Astrocyte of the spinal cord (primary cell): Measurements from ENCODE around the gene SLC35D1.
"Not testable (repeated sequence)": the region's sequence is repeated elsewhere in the genome, so short reads cannot be mapped to it uniquely, and the experiment has no call there.

Source experiments
- DNase-seq: peaks from one replicate; pipeline ENCODE4 v3.0.0; 2011; ENCODE audit warnings: low read depth, low spot score
- H3K4me3 ChIP-seq: 2 replicates; pipeline ENCODE4 v1.5.1; 2011; ENCODE audit warnings: low read depth, mild to moderate bottlenecking, low read length, moderate library complexity
- in situ Hi-C: cut with HindIII; loops from 2 replicates; pipeline ENCODE4 v1.10.0; 2017; ENCODE audit warnings: low sequenced_read_pairs
- TF ChIP-seq, protein P1 (sequence below): IDR thresholded peaks from 2 replicates; pipeline ENCODE4 v1.5.1; 2012; ENCODE audit warnings: low read depth, mild to moderate bottlenecking, low read length, inconsistent platforms

Gene SLC35D1

DNA sequence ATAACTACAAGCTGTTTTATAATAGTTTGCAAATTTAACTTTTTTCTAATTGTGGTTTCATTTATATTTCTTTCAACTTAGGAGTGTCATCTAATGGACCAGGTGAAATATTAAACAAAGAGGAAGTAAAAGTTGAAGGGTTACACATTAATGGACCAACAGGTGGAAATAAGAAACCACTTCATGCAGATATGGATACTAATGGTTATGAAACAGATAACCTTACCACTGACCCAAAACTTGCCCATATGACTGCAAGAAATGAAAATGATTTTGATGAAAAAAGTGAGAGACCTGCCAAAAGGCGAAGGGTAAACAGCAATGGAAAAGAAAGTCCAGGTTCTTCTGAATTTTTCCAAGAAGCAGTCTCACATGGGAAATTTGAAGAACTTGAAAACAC lies 69.5 kb downstream of the SLC35D1 start:
- in situ Hi-C loops: no loop called here
- TF ChIP-seq, protein P1, sequence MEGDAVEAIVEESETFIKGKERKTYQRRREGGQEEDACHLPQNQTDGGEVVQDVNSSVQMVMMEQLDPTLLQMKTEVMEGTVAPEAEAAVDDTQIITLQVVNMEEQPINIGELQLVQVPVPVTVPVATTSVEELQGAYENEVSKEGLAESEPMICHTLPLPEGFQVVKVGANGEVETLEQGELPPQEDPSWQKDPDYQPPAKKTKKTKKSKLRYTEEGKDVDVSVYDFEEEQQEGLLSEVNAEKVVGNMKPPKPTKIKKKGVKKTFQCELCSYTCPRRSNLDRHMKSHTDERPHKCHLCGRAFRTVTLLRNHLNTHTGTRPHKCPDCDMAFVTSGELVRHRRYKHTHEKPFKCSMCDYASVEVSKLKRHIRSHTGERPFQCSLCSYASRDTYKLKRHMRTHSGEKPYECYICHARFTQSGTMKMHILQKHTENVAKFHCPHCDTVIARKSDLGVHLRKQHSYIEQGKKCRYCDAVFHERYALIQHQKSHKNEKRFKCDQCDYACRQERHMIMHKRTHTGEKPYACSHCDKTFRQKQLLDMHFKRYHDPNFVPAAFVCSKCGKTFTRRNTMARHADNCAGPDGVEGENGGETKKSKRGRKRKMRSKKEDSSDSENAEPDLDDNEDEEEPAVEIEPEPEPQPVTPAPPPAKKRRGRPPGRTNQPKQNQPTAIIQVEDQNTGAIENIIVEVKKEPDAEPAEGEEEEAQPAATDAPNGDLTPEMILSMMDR: no peak
- H3K4me3 ChIP-seq: no peak overlapping the region
- no peak for DNase-seq

DNA sequence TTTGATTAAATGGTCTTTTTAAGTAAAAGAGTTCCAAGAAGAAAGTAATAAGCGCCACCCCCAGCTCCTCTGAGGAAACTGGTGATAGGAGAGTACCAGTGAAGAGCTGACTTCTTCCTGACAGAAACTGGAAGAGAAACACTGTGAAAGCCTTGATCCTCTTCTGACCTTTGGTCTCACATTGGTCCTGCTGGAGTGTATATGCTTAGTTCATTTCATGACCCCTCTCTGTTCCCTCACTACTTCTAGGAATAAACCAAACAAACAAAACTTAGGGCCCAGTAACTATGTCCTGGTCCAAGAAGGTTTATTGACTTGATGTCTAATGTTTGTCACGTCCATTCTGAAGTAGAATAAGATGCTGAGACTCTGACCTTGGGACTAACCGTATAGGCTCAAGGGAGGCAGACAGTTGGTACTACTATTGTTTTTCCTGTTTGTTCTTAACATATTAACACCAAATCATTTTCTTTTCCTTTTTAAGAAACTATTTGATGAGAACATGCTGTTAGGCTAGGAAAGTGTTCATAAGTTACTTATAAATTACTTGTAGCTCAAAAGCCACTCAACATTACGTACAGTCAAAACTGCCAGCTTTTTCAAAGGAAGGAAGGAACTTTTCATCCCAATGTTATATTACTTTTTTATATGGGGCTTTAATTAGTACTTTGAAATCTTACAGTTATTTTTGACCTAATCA lies 71.2 kb downstream of the SLC35D1 start:
- TF ChIP-seq, protein P1: no peak
- no peak for DNase-seq
- H3K4me3 ChIP-seq: no peak overlapping the region
- in situ Hi-C loops: no loop called here

DNA sequence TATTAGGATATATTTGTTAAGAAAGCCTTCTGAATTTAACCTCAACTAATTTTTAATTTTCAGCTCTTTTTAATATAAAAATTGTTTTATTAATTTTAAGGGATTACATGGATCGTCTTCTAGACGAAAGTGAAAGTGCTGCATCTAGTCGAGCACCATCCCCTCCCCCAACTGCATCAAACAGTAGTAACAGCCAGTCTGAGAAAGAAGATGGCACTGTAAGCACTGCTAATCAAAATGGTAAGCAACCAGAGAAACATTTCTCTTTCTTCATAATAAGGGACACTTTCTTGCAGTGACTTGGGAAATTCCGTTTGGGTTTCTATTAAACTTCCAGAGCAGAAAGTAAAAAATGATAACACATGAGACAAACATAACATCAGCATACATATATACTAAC lies 72.3 kb downstream of the SLC35D1 start:
- TF ChIP-seq, protein P1: no peak
- in situ Hi-C loops: no loop called here
- H3K4me3 ChIP-seq: no peak overlapping the region
- DNase-seq: no peak

DNA sequence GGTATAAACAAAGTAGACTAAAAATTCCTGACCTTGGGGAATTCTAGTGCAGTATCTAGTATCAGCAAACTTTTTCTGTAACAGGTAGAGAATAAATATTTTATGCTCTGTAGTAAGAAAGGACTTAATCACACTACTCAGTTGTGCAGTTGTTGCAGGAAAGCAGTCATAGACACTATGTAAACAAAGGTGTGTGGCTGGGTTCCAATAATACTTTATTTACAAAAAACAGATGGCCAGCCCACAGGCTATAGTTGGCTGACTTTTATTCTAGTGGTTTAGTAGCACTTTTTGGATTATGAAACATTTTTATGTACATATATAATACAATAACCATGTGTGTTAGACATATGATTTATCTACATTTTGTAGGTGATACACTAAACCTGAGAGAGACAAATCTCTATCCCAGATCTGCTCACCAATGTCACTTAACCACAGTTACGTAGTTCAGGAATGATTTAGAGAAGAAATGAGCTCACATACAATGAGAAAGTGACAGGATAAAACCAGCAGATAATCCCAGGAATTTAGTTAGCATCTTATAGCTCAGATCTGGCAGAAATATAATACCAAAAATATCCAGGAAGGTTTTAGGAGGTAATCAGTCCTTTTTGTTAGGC lies 73.1 kb downstream of the SLC35D1 start:
- H3K4me3 ChIP-seq: no peak overlapping the region
- in situ Hi-C loops: no loop called here
- no peak for DNase-seq
- TF ChIP-seq, protein P1: no peak

DNA sequence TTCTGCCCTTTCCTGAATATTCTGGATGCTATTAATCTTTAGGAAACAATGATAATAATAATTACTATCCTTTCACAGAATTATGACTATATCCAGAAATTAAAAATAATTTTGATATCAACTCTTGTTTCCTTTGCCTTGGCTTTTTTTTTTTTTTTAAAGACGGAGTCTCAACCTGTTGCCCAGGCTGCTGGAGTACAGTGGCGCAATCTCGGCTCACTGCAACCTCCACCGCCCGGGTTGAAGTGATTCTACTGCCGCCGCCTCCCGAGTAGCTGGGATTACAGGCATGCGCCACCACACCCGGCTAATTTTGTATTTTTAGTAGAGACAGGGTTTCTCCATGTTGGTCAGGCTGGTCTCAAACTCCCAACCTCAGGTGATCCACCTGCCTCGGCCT lies 74.3 kb downstream of the SLC35D1 start:
- DNase-seq, H3K4me3 ChIP-seq, in situ Hi-C loops: not testable (repeated sequence)

DNA sequence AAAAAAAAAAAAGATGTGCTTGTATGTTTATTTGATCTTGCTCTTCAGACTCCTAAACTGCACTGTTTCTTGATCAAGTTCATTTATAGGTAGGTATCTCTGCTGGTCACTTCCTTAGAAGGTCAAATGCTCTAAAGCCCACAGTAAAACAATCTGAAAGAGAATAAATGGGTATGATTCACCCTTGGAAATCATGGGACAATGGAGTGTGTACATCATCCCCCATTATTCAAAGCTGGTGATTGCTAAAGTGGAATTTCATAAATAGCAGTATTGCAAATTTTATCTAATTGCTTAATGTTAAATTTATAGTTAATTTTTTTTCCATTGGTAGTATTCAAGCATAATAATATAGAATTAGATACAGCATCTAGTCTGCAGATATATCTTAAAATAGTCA lies 75.7 kb downstream of the SLC35D1 start:
- DNase-seq: no peak
- in situ Hi-C loops: no loop called here
- no peak overlapping the region for H3K4me3 ChIP-seq
- TF ChIP-seq, protein P1: no peak

DNA sequence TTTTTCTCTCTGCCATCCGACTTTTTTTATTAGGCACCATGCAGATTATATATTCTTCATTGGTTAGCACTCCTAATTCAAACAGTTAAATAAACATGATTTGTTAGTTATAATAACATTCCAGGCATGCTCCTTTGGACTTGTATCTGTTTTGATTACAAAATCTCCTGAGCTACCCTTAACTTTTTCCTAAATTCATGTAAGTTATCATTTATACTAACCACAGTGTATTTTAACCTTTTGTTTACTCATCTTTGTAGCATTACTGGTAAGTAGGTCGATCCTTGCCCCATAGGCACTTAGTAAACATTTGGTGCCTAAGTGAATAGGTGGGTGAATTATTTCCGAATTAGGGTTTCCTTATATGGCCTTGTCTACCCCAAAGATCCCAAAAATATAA lies 85.4 kb downstream of the SLC35D1 start:
- in situ Hi-C loops: no loop called here
- TF ChIP-seq, protein P1: no peak

DNA sequence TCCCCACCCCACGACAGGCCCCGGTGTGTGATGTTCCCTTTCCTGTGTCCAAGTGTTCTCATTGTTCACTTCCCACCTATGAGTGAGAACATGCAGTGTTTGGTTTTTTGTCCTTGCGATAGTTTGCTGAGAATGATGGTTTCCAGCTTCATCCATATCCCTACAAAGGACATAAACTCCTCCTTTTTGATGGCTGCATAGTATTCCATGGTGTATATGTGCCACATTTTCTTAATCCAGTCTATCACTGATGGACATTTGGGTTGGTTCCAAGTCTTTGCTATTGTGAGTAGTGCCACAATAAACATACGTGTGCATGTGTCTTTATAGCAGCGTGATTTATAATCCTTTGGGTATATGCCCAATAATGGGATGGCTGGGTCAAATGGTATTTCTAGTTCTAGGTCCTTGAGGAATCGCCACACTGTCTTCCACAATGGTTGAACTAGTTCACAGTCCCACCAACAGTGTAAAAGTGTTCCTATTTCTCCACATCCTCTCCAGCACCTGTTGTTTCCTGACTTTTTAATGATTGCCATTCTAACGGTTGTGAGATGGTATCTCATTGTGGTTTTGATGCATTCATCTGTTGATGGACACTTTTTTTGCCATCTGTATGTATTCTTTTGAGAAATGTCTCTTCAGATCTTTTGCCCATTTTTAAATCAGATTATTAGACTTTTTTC lies 87.6 kb downstream of the SLC35D1 start:
- H3K4me3 ChIP-seq, in situ Hi-C loops, DNase-seq: not testable (repeated sequence)

More for the DNA sequence above, 85.4 kb downstream of the SLC35D1 start:
- no peak for DNase-seq
- H3K4me3 ChIP-seq: no peak overlapping the region
